ENCODE data around the gene TMEM255B. TPM values are rescaled to one million over a fixed set of nuclear protein-coding genes. Genes with fewer than 3 reads are reported as not detected.
"Not testable (repeated sequence)": the region's sequence is repeated elsewhere in the genome, so short reads cannot be mapped to it uniquely, and the experiment has no call there.

Gene TMEM255B
- total RNA-seq, 1 donor from 2014 or later = 7.4 TPM

DNA sequence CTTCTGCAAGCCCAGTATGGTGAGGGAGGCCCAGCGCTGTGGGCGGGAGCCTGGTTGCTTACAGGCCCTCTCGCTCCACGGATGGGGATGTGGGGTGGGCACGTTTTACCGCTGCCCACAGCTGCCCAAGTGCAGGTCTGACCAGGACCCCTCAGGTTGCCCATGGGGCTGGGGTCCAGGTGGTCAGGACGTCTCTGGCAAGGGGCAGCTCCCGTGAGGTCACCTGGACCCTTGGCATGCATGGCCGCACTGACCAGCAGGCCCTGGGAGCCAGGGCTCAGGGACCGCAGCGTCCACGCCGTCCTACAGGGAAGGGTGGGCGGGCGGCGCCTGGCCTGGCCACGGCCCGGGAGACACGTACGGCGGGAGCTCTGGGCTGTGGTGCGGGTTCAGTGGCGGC lies 72.0 kb downstream of the TMEM255B start:
- no peak overlapping the region for H3K4me3 ChIP-seq (ENCODE audit: low read depth, low read length)

GRCh38 chr13:113832205-113832604 lies 73.2 kb downstream of the TMEM255B start:
- H3K4me3 ChIP-seq (ENCODE audit: low read depth, low read length) = no peak overlapping the region
- TF ChIP-seq, protein P1, sequence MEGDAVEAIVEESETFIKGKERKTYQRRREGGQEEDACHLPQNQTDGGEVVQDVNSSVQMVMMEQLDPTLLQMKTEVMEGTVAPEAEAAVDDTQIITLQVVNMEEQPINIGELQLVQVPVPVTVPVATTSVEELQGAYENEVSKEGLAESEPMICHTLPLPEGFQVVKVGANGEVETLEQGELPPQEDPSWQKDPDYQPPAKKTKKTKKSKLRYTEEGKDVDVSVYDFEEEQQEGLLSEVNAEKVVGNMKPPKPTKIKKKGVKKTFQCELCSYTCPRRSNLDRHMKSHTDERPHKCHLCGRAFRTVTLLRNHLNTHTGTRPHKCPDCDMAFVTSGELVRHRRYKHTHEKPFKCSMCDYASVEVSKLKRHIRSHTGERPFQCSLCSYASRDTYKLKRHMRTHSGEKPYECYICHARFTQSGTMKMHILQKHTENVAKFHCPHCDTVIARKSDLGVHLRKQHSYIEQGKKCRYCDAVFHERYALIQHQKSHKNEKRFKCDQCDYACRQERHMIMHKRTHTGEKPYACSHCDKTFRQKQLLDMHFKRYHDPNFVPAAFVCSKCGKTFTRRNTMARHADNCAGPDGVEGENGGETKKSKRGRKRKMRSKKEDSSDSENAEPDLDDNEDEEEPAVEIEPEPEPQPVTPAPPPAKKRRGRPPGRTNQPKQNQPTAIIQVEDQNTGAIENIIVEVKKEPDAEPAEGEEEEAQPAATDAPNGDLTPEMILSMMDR (conservative IDR thresholded peaks at IDR 0.05; ENCODE audit: low read depth, low read length) = no peak

More for the DNA sequence above, 72.0 kb downstream of the TMEM255B start:
- no peak for DNase-seq (ENCODE audit: low read depth)
- TF ChIP-seq, protein P1 (conservative IDR thresholded peaks at IDR 0.05; ENCODE audit: low read depth, low read length) = no peak

GRCh38 chr13:113832631-113833030 lies 73.6 kb downstream of the TMEM255B start:
- no peak overlapping the region for H3K4me3 ChIP-seq (ENCODE audit: low read depth, low read length)
- TF ChIP-seq, protein P1 (conservative IDR thresholded peaks at IDR 0.05; ENCODE audit: low read depth, low read length) = no peak

More at GRCh38 chr13:113832205-113832604, 73.2 kb downstream of the TMEM255B start:
- no peak for DNase-seq (ENCODE audit: low read depth)

GRCh38 chr13:113833111-113833830 lies 74.2 kb downstream of the TMEM255B start:
- no peak overlapping the region for H3K4me3 ChIP-seq (ENCODE audit: low read depth, low read length)
- TF ChIP-seq, protein P1 (conservative IDR thresholded peaks at IDR 0.05; ENCODE audit: low read depth, low read length) = no peak
- no peak for DNase-seq (ENCODE audit: low read depth)

More at GRCh38 chr13:113832631-113833030, 73.6 kb downstream of the TMEM255B start:
- no peak for DNase-seq (ENCODE audit: low read depth)

DNA sequence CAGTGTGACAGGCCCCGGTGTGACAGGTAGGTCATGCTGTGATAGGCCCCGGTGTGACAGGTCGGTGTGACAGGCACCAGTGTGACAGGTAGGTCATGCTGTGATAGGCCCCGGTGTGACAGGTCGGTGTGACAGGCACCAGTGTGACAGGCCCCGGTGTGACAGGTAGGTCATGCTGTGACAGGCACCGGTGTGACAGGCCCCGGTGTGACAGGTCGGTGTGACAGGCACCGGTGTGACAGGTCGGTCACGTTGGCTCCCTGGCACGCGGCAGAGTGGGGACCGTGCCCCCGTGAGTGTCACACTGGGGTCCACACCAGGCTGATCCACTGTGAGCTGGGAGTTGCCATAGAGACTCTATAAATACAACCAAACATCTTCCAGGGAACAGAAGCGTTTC lies 75.0 kb downstream of the TMEM255B start:
- not testable (repeated sequence) for DNase-seq (ENCODE audit: low read depth); H3K4me3 ChIP-seq (ENCODE audit: low read depth, low read length)

- TF ChIP-seq, protein P1 (conservative IDR thresholded peaks at IDR 0.05; ENCODE audit: low read depth, low read length) = no peak
- H3K4me3 ChIP-seq (ENCODE audit: low read depth, low read length) = no peak overlapping the region
- no peak for DNase-seq (ENCODE audit: low read depth)
Measured at GRCh38 chr13:113834496-113835200, 75.6 kb downstream of the TMEM255B start.

- no peak for DNase-seq (ENCODE audit: low read depth)
- TF ChIP-seq, protein P1 (conservative IDR thresholded peaks at IDR 0.05; ENCODE audit: low read depth, low read length) = no peak
- no peak overlapping the region for H3K4me3 ChIP-seq (ENCODE audit: low read depth, low read length)
Measured at GRCh38 chr13:113835461-113836270, 76.6 kb downstream of the TMEM255B start.
